ENCODE data around the gene PIP4P1. TPM values are rescaled to one million over a fixed set of nuclear protein-coding genes. Genes with fewer than 3 reads are reported as not detected.

PIP4P1 gene
- total and polyA plus RNA-seq, 2 experiments from 2014 or later, result 20.9 to 26.4 TPM

DNA sequence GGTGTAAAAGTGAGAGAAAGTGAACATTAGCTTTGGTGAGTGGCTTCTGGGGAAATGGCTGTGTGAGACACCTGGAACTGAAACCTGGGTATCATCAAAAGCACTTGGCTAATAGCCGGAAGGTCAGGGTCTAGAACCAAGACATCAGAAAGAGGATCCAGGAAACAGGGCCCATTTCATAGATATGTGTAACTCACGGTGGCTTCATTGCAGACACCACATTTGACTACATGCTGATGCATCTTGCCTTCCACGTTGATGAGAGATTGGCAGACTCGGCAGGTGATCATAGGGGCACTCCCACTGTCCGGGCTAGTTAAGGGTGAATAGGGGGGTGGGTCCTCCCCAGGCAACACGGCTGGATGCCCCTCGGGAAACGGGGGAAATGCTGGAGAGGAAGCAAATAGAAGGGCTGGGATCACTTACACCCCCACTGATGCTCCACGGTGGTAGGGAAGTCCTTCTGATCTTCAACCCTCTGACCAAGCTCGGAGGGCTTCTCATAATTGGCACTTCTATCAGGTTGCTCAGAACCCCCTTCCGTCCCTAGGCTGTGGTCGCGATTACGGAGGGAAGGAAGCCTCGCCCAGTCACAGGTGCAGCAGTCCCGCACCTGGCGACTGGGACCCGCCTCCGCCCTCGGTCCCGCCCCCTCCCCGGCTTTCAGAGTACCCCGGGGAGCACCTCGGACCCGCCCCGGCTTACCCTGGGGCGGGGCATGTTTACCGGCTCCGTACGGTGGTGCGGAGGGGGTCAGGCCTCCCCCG lies 593 bp downstream of the PIP4P1 start (continued):
- TF ChIP-seq, protein P1, sequence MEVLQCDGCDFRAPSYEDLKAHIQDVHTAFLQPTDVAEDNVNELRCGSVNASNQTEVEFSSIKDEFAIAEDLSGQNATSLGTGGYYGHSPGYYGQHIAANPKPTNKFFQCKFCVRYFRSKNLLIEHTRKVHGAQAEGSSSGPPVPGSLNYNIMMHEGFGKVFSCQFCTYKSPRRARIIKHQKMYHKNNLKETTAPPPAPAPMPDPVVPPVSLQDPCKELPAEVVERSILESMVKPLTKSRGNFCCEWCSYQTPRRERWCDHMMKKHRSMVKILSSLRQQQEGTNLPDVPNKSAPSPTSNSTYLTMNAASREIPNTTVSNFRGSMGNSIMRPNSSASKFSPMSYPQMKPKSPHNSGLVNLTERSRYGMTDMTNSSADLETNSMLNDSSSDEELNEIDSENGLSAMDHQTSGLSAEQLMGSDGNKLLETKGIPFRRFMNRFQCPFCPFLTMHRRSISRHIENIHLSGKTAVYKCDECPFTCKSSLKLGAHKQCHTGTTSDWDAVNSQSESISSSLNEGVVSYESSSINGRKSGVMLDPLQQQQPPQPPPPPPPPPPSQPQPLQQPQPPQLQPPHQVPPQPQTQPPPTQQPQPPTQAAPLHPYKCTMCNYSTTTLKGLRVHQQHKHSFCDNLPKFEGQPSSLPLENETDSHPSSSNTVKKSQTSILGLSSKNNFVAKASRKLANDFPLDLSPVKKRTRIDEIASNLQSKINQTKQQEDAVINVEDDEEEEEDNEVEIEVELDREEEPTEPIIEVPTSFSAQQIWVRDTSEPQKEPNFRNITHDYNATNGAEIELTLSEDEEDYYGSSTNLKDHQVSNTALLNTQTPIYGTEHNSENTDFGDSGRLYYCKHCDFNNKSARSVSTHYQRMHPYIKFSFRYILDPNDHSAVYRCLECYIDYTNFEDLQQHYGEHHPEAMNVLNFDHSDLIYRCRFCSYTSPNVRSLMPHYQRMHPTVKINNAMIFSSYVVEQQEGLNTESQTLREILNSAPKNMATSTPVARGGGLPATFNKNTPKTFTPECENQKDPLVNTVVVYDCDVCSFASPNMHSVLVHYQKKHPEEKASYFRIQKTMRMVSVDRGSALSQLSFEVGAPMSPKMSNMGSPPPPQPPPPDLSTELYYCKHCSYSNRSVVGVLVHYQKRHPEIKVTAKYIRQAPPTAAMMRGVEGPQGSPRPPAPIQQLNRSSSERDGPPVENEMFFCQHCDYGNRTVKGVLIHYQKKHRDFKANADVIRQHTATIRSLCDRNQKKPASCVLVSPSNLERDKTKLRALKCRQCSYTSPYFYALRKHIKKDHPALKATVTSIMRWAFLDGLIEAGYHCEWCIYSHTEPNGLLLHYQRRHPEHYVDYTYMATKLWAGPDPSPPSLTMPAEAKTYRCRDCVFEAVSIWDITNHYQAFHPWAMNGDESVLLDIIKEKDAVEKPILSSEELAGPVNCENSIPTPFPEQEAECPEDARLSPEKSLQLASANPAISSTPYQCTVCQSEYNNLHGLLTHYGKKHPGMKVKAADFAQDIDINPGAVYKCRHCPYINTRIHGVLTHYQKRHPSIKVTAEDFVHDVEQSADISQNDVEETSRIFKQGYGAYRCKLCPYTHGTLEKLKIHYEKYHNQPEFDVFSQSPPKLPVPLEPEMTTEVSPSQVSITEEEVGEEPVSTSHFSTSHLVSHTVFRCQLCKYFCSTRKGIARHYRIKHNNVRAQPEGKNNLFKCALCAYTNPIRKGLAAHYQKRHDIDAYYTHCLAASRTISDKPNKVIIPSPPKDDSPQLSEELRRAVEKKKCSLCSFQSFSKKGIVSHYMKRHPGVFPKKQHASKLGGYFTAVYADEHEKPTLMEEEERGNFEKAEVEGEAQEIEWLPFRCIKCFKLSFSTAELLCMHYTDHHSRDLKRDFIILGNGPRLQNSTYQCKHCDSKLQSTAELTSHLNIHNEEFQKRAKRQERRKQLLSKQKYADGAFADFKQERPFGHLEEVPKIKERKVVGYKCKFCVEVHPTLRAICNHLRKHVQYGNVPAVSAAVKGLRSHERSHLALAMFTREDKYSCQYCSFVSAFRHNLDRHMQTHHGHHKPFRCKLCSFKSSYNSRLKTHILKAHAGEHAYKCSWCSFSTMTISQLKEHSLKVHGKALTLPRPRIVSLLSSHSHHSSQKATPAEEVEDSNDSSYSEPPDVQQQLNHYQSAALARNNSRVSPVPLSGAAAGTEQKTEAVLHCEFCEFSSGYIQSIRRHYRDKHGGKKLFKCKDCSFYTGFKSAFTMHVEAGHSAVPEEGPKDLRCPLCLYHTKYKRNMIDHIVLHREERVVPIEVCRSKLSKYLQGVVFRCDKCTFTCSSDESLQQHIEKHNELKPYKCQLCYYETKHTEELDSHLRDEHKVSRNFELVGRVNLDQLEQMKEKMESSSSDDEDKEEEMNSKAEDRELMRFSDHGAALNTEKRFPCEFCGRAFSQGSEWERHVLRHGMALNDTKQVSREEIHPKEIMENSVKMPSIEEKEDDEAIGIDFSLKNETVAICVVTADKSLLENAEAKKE (CRISPR knock-in tag; IDR thresholded peaks at IDR 0.05), result no peak
- no peak for TF ChIP-seq CREB1 (CRISPR knock-in tag; IDR thresholded peaks at IDR 0.05; ENCODE audit: low read depth)
- TF ChIP-seq ZNF331 (CRISPR knock-in tag; IDR thresholded peaks at IDR 0.05; ENCODE audit: low read depth), result no peak
- TF ChIP-seq CTCF (conservative IDR thresholded peaks at IDR 0.05; ENCODE audit: low read depth in 2 of 2), result no peak
- TF ChIP-seq ETS1 (IDR thresholded peaks at IDR 0.05), result no peak

Measured in GM23338 (cell line).